ENCODE data around the gene AIF1.
A peak's percentile ranks its signal among the peaks of the same experiment; 100 is the strongest.

The AIF1 gene

DNA sequence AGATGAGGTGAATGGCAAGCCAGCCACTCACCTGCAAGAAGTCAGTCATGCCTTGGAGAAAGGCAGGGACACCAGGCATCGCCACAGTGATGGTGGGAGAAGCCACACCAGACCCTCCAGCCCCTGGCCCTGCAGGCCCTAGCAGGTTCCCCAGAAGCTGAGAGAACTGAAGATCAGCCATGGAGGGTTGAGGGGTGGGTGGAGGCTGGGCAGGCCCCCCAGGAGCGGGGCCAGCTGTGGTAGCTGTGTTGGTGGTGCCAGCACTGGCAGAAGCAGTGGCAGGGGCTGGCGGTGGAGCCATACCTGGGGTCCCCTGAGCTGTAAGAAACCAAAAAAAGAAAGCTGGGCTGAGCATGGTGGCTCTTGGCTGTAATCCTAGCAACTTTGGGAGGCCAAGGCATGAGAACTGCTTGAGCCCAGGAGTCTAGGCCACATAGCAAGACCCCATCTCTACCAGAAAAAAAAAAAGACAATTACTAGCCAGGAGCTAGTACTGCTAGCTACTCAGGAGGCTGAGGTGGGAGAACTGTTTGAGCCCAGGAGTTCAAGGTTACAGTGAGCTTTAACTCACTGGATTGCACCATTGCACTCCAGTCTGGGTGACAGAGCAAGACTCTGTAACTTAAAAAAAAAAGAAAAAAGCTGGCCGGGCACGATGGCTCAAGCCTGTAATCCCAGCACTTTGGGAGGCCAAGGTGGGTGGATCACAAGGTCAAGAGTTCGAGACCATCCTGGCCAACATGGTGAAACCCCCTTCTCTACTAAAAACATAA lies 27.9 kb downstream of the AIF1 start (continued):
- TF ChIP-seq, protein P1, sequence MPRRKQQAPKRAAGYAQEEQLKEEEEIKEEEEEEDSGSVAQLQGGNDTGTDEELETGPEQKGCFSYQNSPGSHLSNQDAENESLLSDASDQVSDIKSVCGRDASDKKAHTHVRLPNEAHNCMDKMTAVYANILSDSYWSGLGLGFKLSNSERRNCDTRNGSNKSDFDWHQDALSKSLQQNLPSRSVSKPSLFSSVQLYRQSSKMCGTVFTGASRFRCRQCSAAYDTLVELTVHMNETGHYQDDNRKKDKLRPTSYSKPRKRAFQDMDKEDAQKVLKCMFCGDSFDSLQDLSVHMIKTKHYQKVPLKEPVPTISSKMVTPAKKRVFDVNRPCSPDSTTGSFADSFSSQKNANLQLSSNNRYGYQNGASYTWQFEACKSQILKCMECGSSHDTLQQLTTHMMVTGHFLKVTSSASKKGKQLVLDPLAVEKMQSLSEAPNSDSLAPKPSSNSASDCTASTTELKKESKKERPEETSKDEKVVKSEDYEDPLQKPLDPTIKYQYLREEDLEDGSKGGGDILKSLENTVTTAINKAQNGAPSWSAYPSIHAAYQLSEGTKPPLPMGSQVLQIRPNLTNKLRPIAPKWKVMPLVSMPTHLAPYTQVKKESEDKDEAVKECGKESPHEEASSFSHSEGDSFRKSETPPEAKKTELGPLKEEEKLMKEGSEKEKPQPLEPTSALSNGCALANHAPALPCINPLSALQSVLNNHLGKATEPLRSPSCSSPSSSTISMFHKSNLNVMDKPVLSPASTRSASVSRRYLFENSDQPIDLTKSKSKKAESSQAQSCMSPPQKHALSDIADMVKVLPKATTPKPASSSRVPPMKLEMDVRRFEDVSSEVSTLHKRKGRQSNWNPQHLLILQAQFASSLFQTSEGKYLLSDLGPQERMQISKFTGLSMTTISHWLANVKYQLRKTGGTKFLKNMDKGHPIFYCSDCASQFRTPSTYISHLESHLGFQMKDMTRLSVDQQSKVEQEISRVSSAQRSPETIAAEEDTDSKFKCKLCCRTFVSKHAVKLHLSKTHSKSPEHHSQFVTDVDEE (CRISPR knock-in tag; IDR thresholded peaks at IDR 0.05) = no peak
- TF ChIP-seq GLIS3 (CRISPR knock-in tag; IDR thresholded peaks at IDR 0.05) = no peak
- no peak for TF ChIP-seq ISL1 (CRISPR knock-in tag; IDR thresholded peaks at IDR 0.05)
- TF ChIP-seq ZFP3 (CRISPR knock-in tag; IDR thresholded peaks at IDR 0.05) = no peak
- no peak for TF ChIP-seq TOX (CRISPR knock-in tag; IDR thresholded peaks at IDR 0.05; ENCODE audit: borderline replicate concordance)
- TF ChIP-seq ZNF8 (CRISPR knock-in tag; IDR thresholded peaks at IDR 0.05) = no peak
- TF ChIP-seq, protein P2, sequence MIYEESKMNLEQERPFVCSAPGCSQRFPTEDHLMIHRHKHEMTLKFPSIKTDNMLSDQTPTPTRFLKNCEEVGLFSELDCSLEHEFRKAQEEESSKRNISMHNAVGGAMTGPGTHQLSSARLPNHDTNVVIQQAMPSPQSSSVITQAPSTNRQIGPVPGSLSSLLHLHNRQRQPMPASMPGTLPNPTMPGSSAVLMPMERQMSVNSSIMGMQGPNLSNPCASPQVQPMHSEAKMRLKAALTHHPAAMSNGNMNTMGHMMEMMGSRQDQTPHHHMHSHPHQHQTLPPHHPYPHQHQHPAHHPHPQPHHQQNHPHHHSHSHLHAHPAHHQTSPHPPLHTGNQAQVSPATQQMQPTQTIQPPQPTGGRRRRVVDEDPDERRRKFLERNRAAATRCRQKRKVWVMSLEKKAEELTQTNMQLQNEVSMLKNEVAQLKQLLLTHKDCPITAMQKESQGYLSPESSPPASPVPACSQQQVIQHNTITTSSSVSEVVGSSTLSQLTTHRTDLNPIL (CRISPR knock-in tag; IDR thresholded peaks at IDR 0.05; ENCODE audit: low read depth) = no peak
- TF ChIP-seq, protein P3, sequence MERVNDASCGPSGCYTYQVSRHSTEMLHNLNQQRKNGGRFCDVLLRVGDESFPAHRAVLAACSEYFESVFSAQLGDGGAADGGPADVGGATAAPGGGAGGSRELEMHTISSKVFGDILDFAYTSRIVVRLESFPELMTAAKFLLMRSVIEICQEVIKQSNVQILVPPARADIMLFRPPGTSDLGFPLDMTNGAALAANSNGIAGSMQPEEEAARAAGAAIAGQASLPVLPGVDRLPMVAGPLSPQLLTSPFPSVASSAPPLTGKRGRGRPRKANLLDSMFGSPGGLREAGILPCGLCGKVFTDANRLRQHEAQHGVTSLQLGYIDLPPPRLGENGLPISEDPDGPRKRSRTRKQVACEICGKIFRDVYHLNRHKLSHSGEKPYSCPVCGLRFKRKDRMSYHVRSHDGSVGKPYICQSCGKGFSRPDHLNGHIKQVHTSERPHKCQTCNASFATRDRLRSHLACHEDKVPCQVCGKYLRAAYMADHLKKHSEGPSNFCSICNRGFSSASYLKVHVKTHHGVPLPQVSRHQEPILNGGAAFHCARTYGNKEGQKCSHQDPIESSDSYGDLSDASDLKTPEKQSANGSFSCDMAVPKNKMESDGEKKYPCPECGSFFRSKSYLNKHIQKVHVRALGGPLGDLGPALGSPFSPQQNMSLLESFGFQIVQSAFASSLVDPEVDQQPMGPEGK (CRISPR knock-in tag; IDR thresholded peaks at IDR 0.05; ENCODE audit: borderline replicate concordance) = no peak
- TF ChIP-seq RARB (CRISPR knock-in tag; IDR thresholded peaks at IDR 0.05) = no peak

DNA sequence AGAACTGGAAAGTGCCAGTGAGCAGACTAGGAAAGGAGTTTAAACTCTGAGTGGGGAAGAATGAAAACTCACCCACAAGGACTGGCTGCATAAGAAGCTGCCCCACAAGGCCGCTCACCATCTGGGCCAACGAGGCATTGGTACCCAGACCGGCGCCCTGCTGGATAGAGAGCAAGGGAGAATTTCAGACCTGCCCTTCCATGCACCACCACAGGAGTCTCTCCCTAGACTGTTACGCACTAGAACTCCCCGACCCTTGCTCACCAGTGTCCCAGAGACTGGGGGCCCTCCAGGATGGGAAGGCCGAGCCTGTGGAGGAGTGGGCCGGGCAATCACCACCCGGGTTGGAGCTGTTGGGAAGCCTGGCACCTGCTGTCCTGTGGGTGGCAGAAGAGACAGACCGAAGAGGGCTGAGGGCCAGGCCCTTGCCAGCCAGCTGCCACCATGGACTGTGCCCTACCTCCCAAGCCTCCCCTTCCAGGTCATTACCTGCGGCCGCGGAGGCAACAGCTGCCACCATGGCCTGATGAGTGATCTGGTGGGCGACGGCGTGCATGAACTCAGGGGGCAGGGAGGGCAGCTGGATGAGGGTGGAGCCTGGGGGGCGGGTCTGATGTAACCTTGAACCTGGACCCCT lies 28.9 kb downstream of the AIF1 start:
- no peak for ATAC-seq
- TF ChIP-seq ZFP3 (CRISPR knock-in tag; IDR thresholded peaks at IDR 0.05) (no peak), TOX (CRISPR knock-in tag; IDR thresholded peaks at IDR 0.05; ENCODE audit: borderline replicate concordance) (no peak), PPARA (CRISPR knock-in tag; IDR thresholded peaks at IDR 0.05; ENCODE audit: borderline replicate concordance) (no peak), ESRRG (CRISPR knock-in tag; IDR thresholded peaks at IDR 0.05) (no peak)
- TF ChIP-seq, protein P2 (CRISPR knock-in tag; IDR thresholded peaks at IDR 0.05; ENCODE audit: low read depth) = no peak

DNA sequence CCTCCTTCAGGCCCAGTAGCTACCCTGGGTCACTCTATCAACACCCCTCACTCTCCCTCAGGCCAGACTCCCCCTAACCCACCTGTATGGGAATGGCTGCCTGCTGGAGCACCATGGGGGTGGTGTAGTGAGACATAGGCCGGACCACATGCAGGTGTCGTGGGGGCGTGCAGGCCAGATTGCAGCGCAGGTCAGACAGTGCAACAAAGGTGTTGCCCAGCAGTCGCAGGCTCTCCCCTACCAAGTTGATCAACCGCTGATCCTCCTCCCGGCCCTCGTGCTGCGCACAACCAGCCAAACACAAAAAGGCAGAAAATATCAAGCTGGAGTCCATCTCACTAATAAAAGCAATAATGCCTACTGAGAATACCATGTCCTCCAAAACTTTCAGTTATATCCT lies 30.3 kb downstream of the AIF1 start:
- ATAC-seq = no peak
- TF ChIP-seq ZFP3 (CRISPR knock-in tag; IDR thresholded peaks at IDR 0.05) (no peak), TCF4 (CRISPR knock-in tag; IDR thresholded peaks at IDR 0.05; ENCODE audit: borderline replicate concordance) (no peak)

DNA sequence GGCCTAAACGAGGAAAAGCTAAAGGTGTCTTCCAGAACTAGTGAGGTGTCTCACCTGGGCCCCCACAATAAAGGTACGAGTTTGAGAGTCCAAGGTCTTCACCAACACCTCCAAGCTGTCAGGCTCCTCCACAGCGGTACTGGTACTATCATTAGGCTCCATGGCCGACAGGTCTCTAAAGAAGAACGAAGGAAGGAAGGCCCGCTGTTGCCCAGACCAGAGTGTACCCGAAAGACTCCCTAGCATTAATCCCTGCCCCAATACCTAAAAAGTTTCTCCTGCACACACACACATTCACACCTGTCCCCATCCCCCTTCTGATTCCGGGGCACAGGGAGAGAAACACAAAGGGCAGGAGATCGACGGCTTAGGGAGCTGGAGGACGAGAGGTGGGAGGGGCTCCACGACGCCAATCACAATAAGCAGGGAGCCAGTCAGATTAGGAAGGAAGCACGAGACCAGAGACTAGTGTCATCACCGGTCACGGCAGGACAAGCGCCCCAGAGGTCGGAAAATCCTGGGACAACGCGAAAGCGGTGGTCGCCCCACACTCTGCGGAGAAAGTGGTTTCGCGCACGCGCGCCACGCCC lies 36.7 kb downstream of the AIF1 start:
- peak; percentile 82 for ATAC-seq
- TF ChIP-seq ZFP30 (CRISPR knock-in tag; IDR thresholded peaks at IDR 0.05) = no peak
- TF ChIP-seq, protein P2 (CRISPR knock-in tag; IDR thresholded peaks at IDR 0.05; ENCODE audit: low read depth) = no peak
- TF ChIP-seq GLIS3 (CRISPR knock-in tag; IDR thresholded peaks at IDR 0.05) = no peak
- no peak for TF ChIP-seq RARB (CRISPR knock-in tag; IDR thresholded peaks at IDR 0.05)
- TF ChIP-seq, protein P1 (CRISPR knock-in tag; IDR thresholded peaks at IDR 0.05) = no peak
- no peak for TF ChIP-seq OSR1 (CRISPR knock-in tag; IDR thresholded peaks at IDR 0.05)
- no peak for TF ChIP-seq ZC3H10 (CRISPR knock-in tag; IDR thresholded peaks at IDR 0.05)
- TF ChIP-seq ZNF70 (CRISPR knock-in tag; IDR thresholded peaks at IDR 0.05) = no peak
- TF ChIP-seq TOX (CRISPR knock-in tag; IDR thresholded peaks at IDR 0.05; ENCODE audit: borderline replicate concordance) = no peak
- no peak for TF ChIP-seq SNAI2 (CRISPR knock-in tag; IDR thresholded peaks at IDR 0.05)
- TF ChIP-seq BACH2 (CRISPR knock-in tag; IDR thresholded peaks at IDR 0.05; ENCODE audit: borderline replicate concordance) = no peak
- TF ChIP-seq, protein P4, sequence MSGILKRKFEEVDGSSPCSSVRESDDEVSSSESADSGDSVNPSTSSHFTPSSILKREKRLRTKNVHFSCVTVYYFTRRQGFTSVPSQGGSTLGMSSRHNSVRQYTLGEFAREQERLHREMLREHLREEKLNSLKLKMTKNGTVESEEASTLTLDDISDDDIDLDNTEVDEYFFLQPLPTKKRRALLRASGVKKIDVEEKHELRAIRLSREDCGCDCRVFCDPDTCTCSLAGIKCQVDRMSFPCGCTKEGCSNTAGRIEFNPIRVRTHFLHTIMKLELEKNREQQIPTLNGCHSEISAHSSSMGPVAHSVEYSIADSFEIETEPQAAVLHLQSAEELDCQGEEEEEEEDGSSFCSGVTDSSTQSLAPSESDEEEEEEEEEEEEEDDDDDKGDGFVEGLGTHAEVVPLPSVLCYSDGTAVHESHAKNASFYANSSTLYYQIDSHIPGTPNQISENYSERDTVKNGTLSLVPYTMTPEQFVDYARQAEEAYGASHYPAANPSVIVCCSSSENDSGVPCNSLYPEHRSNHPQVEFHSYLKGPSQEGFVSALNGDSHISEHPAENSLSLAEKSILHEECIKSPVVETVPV (CRISPR knock-in tag; IDR thresholded peaks at IDR 0.05) = no peak
- no peak for TF ChIP-seq ARNTL (CRISPR knock-in tag; IDR thresholded peaks at IDR 0.05; ENCODE audit: borderline replicate concordance, low read depth)
- no peak for TF ChIP-seq ZNF565 (CRISPR knock-in tag; conservative IDR thresholded peaks at IDR 0.05; ENCODE audit: low read depth)

Data from SK-N-SH treated with all-trans-retinoic acid at 6 μM for 48 hours (cell line).